ENCODE measurements around the gene MCM5.

The MCM5 gene

DNA sequence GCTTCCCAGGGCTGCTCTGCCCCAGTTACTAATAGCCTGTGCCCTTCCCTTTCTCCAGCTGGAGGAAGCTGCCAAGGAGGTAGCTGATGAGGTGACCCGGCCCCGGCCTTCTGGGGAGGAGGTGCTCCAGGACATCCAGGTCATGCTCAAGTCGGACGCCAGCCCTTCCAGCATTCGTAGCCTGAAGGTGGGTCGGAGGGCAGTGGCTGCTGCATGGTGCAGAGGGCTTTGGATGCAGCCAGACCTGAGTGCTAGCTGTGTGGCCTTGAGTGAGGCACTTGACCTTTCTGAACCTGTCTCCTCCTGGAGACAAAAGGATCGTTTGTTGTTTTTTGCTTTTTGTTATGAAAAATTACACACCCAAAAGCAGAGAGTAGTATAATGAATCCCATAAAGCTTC lies 3.4 kb downstream of the MCM5 start:
- H3K36me3 ChIP-seq (replicated peaks in 1 of 2; ENCODE audit: control insufficient read depth in 2 of 2, insufficient read depth in 2 of 2, low read length in 2 of 2) = peaks cover 44 to 75% of the 10 kb centered on the region in 2 donors
- peaks cover 9 to 15% of the 10 kb centered on the region in 2 donors for H3K4me1 ChIP-seq (ENCODE audit: control insufficient read depth in 2 of 2, insufficient read depth in 1 of 2, low read depth in 1 of 2, low read length in 2 of 2)
- no peak overlapping the region for H3K9ac ChIP-seq (ENCODE audit: low read depth, low read length, poor library complexity)
- H2AFZ ChIP-seq (ENCODE audit: low read length) = no peak overlapping the region
- no peak overlapping the region for H3K14ac ChIP-seq (ENCODE audit: low read length)
- no CpG with 5 or more reads among the region's 7 CpGs for WGBS, 2 donors (ENCODE audit: extremely low coverage in 2 of 2, insufficient read length in 2 of 2, insufficient replicate concordance in 1 of 2)
- H3K23ac ChIP-seq (ENCODE audit: low read depth, low read length, poor library complexity) = peak overlapping the region; percentile 11
- DNase-seq (ENCODE audit: low spot score) = no peak
- no peak overlapping the region for H3K4ac ChIP-seq (ENCODE audit: low read length)
- H3K27me3 ChIP-seq (ENCODE audit: control insufficient read depth in 3 of 3, insufficient read depth in 3 of 3, low read depth in 1 of 3, low read length in 3 of 3) = no peaks in the 10 kb centered on the region
- H4K8ac ChIP-seq (ENCODE audit: low read depth, low read length) = no peak overlapping the region
- H3K18ac ChIP-seq (ENCODE audit: low read length) = peak overlapping the region; percentile 3
- no peak overlapping the region for H2BK5ac ChIP-seq (ENCODE audit: low read length)
- H3K4me3 ChIP-seq (ENCODE audit: low read length in 2 of 2) = no peak overlapping the region
- H3K4me2 ChIP-seq (ENCODE audit: insufficient read depth, low read length, poor library complexity, severe bottlenecking) = no peak overlapping the region
- H2AK5ac ChIP-seq (ENCODE audit: low read depth, low read length) = no peak overlapping the region
- H3K79me1 ChIP-seq (ENCODE audit: low read depth, low read length) = peaks cover 4% of the 10 kb centered on the region
- H2BK15ac ChIP-seq (ENCODE audit: low read length) = no peak overlapping the region
- no peak overlapping the region for H2BK12ac ChIP-seq (ENCODE audit: low read length)
- H2BK120ac ChIP-seq (ENCODE audit: low read depth, low read length) = no peak overlapping the region
- H3K27ac ChIP-seq (replicated peaks; ENCODE audit: low read length) = no peak overlapping the region
- no peaks in the 10 kb centered on the region for H3K9me3 ChIP-seq (replicated peaks in 1 of 2; ENCODE audit: control insufficient read depth in 2 of 2, insufficient read depth in 1 of 2, low read depth in 1 of 2, low read length in 2 of 2)
- no peak overlapping the region for H4K91ac ChIP-seq (ENCODE audit: low read depth, low read length, poor library complexity)

- no peak for DNase-seq (ENCODE audit: low spot score)
- Histone ChIP-seq H3K9ac (ENCODE audit: low read depth, low read length, poor library complexity) (no peak overlapping the region), H3K36me3 (replicated peaks in 1 of 2; ENCODE audit: control insufficient read depth in 2 of 2, insufficient read depth in 2 of 2, low read length in 2 of 2) (peaks cover 48 to 81% of the 10 kb centered on the region in 2 donors), H4K91ac (ENCODE audit: low read depth, low read length, poor library complexity) (no peak overlapping the region), H3K27ac (replicated peaks; ENCODE audit: low read length) (no peak overlapping the region), H3K79me1 (ENCODE audit: low read depth, low read length) (peaks cover 4% of the 10 kb centered on the region), H3K18ac (ENCODE audit: low read length) (no peak overlapping the region), H2BK12ac (ENCODE audit: low read length) (no peak overlapping the region), H2BK5ac (ENCODE audit: low read length) (no peak overlapping the region), H3K4me2 (ENCODE audit: insufficient read depth, low read length, poor library complexity, severe bottlenecking) (no peak overlapping the region), H2BK120ac (ENCODE audit: low read depth, low read length) (no peak overlapping the region), H3K23ac (ENCODE audit: low read depth, low read length, poor library complexity) (no peak overlapping the region), H2BK15ac (ENCODE audit: low read length) (no peak overlapping the region), H2AFZ (ENCODE audit: low read length) (no peak overlapping the region), H3K4me3 (ENCODE audit: low read length in 2 of 2) (no peak overlapping the region), H4K8ac (ENCODE audit: low read depth, low read length) (no peak overlapping the region), H3K4ac (ENCODE audit: low read length) (no peak overlapping the region), H3K9me3 (replicated peaks in 1 of 2; ENCODE audit: control insufficient read depth in 2 of 2, insufficient read depth in 1 of 2, low read depth in 1 of 2, low read length in 2 of 2) (no peaks in the 10 kb centered on the region), H2AK5ac (ENCODE audit: low read depth, low read length) (no peak overlapping the region), H3K4me1 (ENCODE audit: control insufficient read depth in 2 of 2, insufficient read depth in 1 of 2, low read depth in 1 of 2, low read length in 2 of 2) (peaks cover 9 to 14% of the 10 kb centered on the region in 2 donors), H3K14ac (ENCODE audit: low read length) (no peak overlapping the region), H3K27me3 (ENCODE audit: control insufficient read depth in 3 of 3, insufficient read depth in 3 of 3, low read depth in 1 of 3, low read length in 3 of 3) (no peaks in the 10 kb centered on the region)
- no CpG with 5 or more reads among the region's 5 CpGs for WGBS, 2 donors (ENCODE audit: extremely low coverage in 2 of 2, insufficient read length in 2 of 2, insufficient replicate concordance in 1 of 2)
Measured at GRCh38 chr22:35404176-35404575, 4.2 kb downstream of the MCM5 start.

DNA sequence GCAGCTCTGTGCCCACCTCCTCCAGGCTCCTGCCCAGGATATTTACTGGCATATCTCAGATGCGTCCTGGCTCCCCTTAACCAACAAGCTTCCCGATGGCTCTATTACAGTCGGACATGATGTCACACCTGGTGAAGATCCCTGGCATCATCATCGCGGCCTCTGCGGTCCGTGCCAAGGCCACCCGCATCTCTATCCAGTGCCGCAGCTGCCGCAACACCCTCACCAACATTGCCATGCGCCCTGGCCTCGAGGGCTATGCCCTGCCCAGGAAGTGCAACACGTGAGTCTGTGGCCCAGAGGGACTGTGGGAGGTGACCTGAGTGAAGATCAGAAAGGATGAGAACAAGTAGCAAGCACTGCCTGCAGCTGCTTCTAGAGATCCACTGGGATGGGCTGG lies 6.5 kb downstream of the MCM5 start:
- H2AK5ac ChIP-seq (ENCODE audit: low read depth, low read length) = no peak overlapping the region
- H3K4me3 ChIP-seq (ENCODE audit: low read length in 2 of 2) = no peak overlapping the region
- no peak overlapping the region for H3K27ac ChIP-seq (replicated peaks; ENCODE audit: low read length)
- H2BK5ac ChIP-seq (ENCODE audit: low read length) = no peak overlapping the region
- DNase-seq (ENCODE audit: low spot score) = no peak
- H3K23ac ChIP-seq (ENCODE audit: low read depth, low read length, poor library complexity) = no peak overlapping the region
- H4K8ac ChIP-seq (ENCODE audit: low read depth, low read length) = no peak overlapping the region
- H2BK15ac ChIP-seq (ENCODE audit: low read length) = no peak overlapping the region
- H2BK120ac ChIP-seq (ENCODE audit: low read depth, low read length) = no peak overlapping the region
- H2BK12ac ChIP-seq (ENCODE audit: low read length) = no peak overlapping the region
- no peak overlapping the region for H3K4ac ChIP-seq (ENCODE audit: low read length)
- peaks cover 4 to 5% of the 10 kb centered on the region in 2 donors for H3K4me1 ChIP-seq (ENCODE audit: control insufficient read depth in 2 of 2, insufficient read depth in 1 of 2, low read depth in 1 of 2, low read length in 2 of 2)
- H3K36me3 ChIP-seq (replicated peaks in 1 of 2; ENCODE audit: control insufficient read depth in 2 of 2, insufficient read depth in 2 of 2, low read length in 2 of 2) = peaks cover 65 to 97% of the 10 kb centered on the region in 2 donors
- H3K79me1 ChIP-seq (ENCODE audit: low read depth, low read length) = peaks cover 11% of the 10 kb centered on the region
- H3K4me2 ChIP-seq (ENCODE audit: insufficient read depth, low read length, poor library complexity, severe bottlenecking) = no peak overlapping the region
- H3K9me3 ChIP-seq (replicated peaks in 1 of 2; ENCODE audit: control insufficient read depth in 2 of 2, insufficient read depth in 1 of 2, low read depth in 1 of 2, low read length in 2 of 2) = peaks cover 0 to 2% of the 10 kb centered on the region in 2 donors
- no peak overlapping the region for H3K18ac ChIP-seq (ENCODE audit: low read length)
- WGBS, 2 donors (ENCODE audit: extremely low coverage in 2 of 2, insufficient read length in 2 of 2, insufficient replicate concordance in 1 of 2) = no CpG with 5 or more reads among the region's 13 CpGs
- no peak overlapping the region for H2AFZ ChIP-seq (ENCODE audit: low read length)
- H4K91ac ChIP-seq (ENCODE audit: low read depth, low read length, poor library complexity) = no peak overlapping the region
- H3K14ac ChIP-seq (ENCODE audit: low read length) = no peak overlapping the region
- no peak overlapping the region for H3K9ac ChIP-seq (ENCODE audit: low read depth, low read length, poor library complexity)
- H3K27me3 ChIP-seq (ENCODE audit: control insufficient read depth in 3 of 3, insufficient read depth in 3 of 3, low read depth in 1 of 3, low read length in 3 of 3) = no peaks in the 10 kb centered on the region

- Histone ChIP-seq H4K8ac (ENCODE audit: low read depth, low read length) (no peak overlapping the region), H2AK5ac (ENCODE audit: low read depth, low read length) (no peak overlapping the region), H3K4me2 (ENCODE audit: insufficient read depth, low read length, poor library complexity, severe bottlenecking) (no peak overlapping the region), H4K91ac (ENCODE audit: low read depth, low read length, poor library complexity) (no peak overlapping the region), H3K4me3 (ENCODE audit: low read length in 2 of 2) (no peak overlapping the region), H3K9ac (ENCODE audit: low read depth, low read length, poor library complexity) (no peak overlapping the region), H3K9me3 (replicated peaks in 1 of 2; ENCODE audit: control insufficient read depth in 2 of 2, insufficient read depth in 1 of 2, low read depth in 1 of 2, low read length in 2 of 2) (peaks cover 0 to 2% of the 10 kb centered on the region in 2 donors), H3K27me3 (ENCODE audit: control insufficient read depth in 3 of 3, insufficient read depth in 3 of 3, low read depth in 1 of 3, low read length in 3 of 3) (no peaks in the 10 kb centered on the region), H3K4ac (ENCODE audit: low read length) (no peak overlapping the region), H3K79me1 (ENCODE audit: low read depth, low read length) (peaks cover 11% of the 10 kb centered on the region), H3K4me1 (ENCODE audit: control insufficient read depth in 2 of 2, insufficient read depth in 1 of 2, low read depth in 1 of 2, low read length in 2 of 2) (no peaks in the 10 kb centered on the region), H3K23ac (ENCODE audit: low read depth, low read length, poor library complexity) (no peak overlapping the region), H3K27ac (replicated peaks; ENCODE audit: low read length) (no peak overlapping the region), H2BK15ac (ENCODE audit: low read length) (no peak overlapping the region), H2BK5ac (ENCODE audit: low read length) (no peak overlapping the region), H2BK12ac (ENCODE audit: low read length) (no peak overlapping the region), H3K14ac (ENCODE audit: low read length) (no peak overlapping the region), H3K18ac (ENCODE audit: low read length) (no peak overlapping the region), H3K36me3 (replicated peaks in 1 of 2; ENCODE audit: control insufficient read depth in 2 of 2, insufficient read depth in 2 of 2, low read length in 2 of 2) (peaks cover 71 to 97% of the 10 kb centered on the region in 2 donors), H2BK120ac (ENCODE audit: low read depth, low read length) (no peak overlapping the region), H2AFZ (ENCODE audit: low read length) (no peak overlapping the region)
- WGBS, 2 donors (ENCODE audit: extremely low coverage in 2 of 2, insufficient read length in 2 of 2, insufficient replicate concordance in 1 of 2) = no CpG with 5 or more reads among the region's 7 CpGs
- DNase-seq (ENCODE audit: low spot score) = no peak
Measured at GRCh38 chr22:35407362-35407761, 7.4 kb downstream of the MCM5 start.
